ENCODE measurements around the gene RIBC2. TPM values are rescaled to one million over a fixed set of nuclear protein-coding genes. Genes with fewer than 3 reads are reported as not detected.

The RIBC2 gene
- total and polyA plus RNA-seq, 2 of the 13 experiments (the other 11 are each of a cell fraction or from before 2014, with no cell fraction given): 0.55 TPM; not detected in 1

- no peak for TF ChIP-seq E2F5 (CRISPR knock-in tag; conservative IDR thresholded peaks at IDR 0.05)
- no peak for TF ChIP-seq NFE2L1 (CRISPR knock-in tag; IDR thresholded peaks at IDR 0.05; ENCODE audit: borderline replicate concordance)
- peak; percentile 33; the same call in 1 of the 2 replicates for TF ChIP-seq SOX5 (CRISPR knock-in tag; IDR thresholded peaks at IDR 0.05; ENCODE audit: borderline replicate concordance)
- no peak for TF ChIP-seq NPAS2 (CRISPR knock-in tag; IDR thresholded peaks at IDR 0.05; ENCODE audit: borderline replicate concordance)
- TF ChIP-seq ZNF567 (CRISPR knock-in tag; IDR thresholded peaks at IDR 0.05; ENCODE audit: borderline replicate concordance): no peak
- TF ChIP-seq ZNF20 (CRISPR knock-in tag; IDR thresholded peaks at IDR 0.05): no peak
- TF ChIP-seq ARID4A (CRISPR knock-in tag; IDR thresholded peaks at IDR 0.05; ENCODE audit: borderline replicate concordance): no peak
- no peak for TF ChIP-seq ZNF790 (CRISPR knock-in tag; IDR thresholded peaks at IDR 0.05; ENCODE audit: borderline replicate concordance)
- no peak for TF ChIP-seq LBX2 (CRISPR knock-in tag; IDR thresholded peaks at IDR 0.05; ENCODE audit: borderline replicate concordance)
- no peak for TF ChIP-seq ZC3H4 (CRISPR knock-in tag; IDR thresholded peaks at IDR 0.05; ENCODE audit: borderline replicate concordance)
Observed at GRCh38 chr22:45478108-45478771, 64.7 kb downstream of the RIBC2 start (continued).

Data from HepG2 (cell line).